ENCODE results near the gene ASB2. TPM values are rescaled to one million over a fixed set of nuclear protein-coding genes. Genes with fewer than 3 reads are reported as not detected.

The ASB2 gene
- total RNA-seq, 1 donor from 2014 or later: 1.2 TPM

GRCh38 chr14:93892923-93893558 lies 83.3 kb downstream of the ASB2 start:
- peak; percentile 100 for TF ChIP-seq CTCF (IDR thresholded peaks at IDR 0.05; ENCODE audit: unreplicated experiment)
- no peak overlapping the region for H3K4me3 Mint-ChIP-seq

GRCh38 chr14:93892505-93892839 lies 83.9 kb downstream of the ASB2 start:
- Mint-ChIP-seq H3K27ac (no peak overlapping the region), H3K9me3 (no peaks in the 10 kb centered on the region), H3K27me3 (ENCODE audit: low read depth) (peaks cover 22% of the 10 kb centered on the region), H3K36me3 (no peaks in the 10 kb centered on the region), H3K4me3 (no peak overlapping the region), H3K4me1 (no peaks in the 10 kb centered on the region)
- DNase-seq (ENCODE audit: low spot score in 2 of 2, unreplicated experiment in 2 of 2): no peak
- no peak for TF ChIP-seq CTCF (IDR thresholded peaks at IDR 0.05; ENCODE audit: unreplicated experiment)

More at GRCh38 chr14:93892923-93893558, 83.3 kb downstream of the ASB2 start:
- H3K27ac Mint-ChIP-seq: no peak overlapping the region
- H3K4me1 Mint-ChIP-seq: no peaks in the 10 kb centered on the region
- peak; percentile 65 to 90 for DNase-seq (ENCODE audit: low spot score in 2 of 2, unreplicated experiment in 2 of 2)
- no peaks in the 10 kb centered on the region for H3K36me3 Mint-ChIP-seq
- H3K9me3 Mint-ChIP-seq: no peaks in the 10 kb centered on the region
- H3K27me3 Mint-ChIP-seq (ENCODE audit: low read depth): peaks cover 20% of the 10 kb centered on the region

GRCh38 chr14:93891756-93892504 lies 84.4 kb downstream of the ASB2 start:
- peaks cover 27% of the 10 kb centered on the region for H3K27me3 Mint-ChIP-seq (ENCODE audit: low read depth)
- H3K27ac Mint-ChIP-seq: no peak overlapping the region
- H3K36me3 Mint-ChIP-seq: no peaks in the 10 kb centered on the region
- no peaks in the 10 kb centered on the region for H3K4me1 Mint-ChIP-seq
- TF ChIP-seq CTCF (IDR thresholded peaks at IDR 0.05; ENCODE audit: unreplicated experiment): no peak
- no peaks in the 10 kb centered on the region for H3K9me3 Mint-ChIP-seq
- DNase-seq (ENCODE audit: low spot score in 2 of 2, unreplicated experiment in 2 of 2): no peak
- no peak overlapping the region for H3K4me3 Mint-ChIP-seq

- H3K27ac Mint-ChIP-seq: no peak overlapping the region
- no peak for DNase-seq (ENCODE audit: low spot score in 2 of 2, unreplicated experiment in 2 of 2)
- H3K4me3 Mint-ChIP-seq: no peak overlapping the region
- TF ChIP-seq CTCF (IDR thresholded peaks at IDR 0.05; ENCODE audit: unreplicated experiment): no peak
- peaks cover 40% of the 10 kb centered on the region for H3K27me3 Mint-ChIP-seq (ENCODE audit: low read depth)
- peaks cover 9% of the 10 kb centered on the region for H3K9me3 Mint-ChIP-seq
- H3K36me3 Mint-ChIP-seq: no peaks in the 10 kb centered on the region
- no peaks in the 10 kb centered on the region for H3K4me1 Mint-ChIP-seq
Measured at GRCh38 chr14:93889739-93890483, 86.5 kb downstream of the ASB2 start.

GRCh38 chr14:93888995-93889394 lies 87.4 kb downstream of the ASB2 start:
- Mint-ChIP-seq H3K4me3 (no peak overlapping the region), H3K36me3 (no peaks in the 10 kb centered on the region), H3K27ac (no peak overlapping the region), H3K9me3 (peaks cover 9% of the 10 kb centered on the region), H3K27me3 (ENCODE audit: low read depth) (peaks cover 44% of the 10 kb centered on the region), H3K4me1 (no peaks in the 10 kb centered on the region)
- no peak for TF ChIP-seq CTCF (IDR thresholded peaks at IDR 0.05; ENCODE audit: unreplicated experiment)
- DNase-seq (ENCODE audit: low spot score in 2 of 2, unreplicated experiment in 2 of 2): no peak
